ENCODE measurements around the gene MIGA1. TPM values are rescaled to one million over a fixed set of nuclear protein-coding genes. Genes with fewer than 3 reads are reported as not detected.

The MIGA1 gene
- total and polyA plus RNA-seq, 2 of the 13 experiments (the other 11 are each of a cell fraction or from before 2014, with no cell fraction given): 3.8 to 6.6 TPM

- no peak for TF ChIP-seq ZNF280B (CRISPR knock-in tag; IDR thresholded peaks at IDR 0.05; ENCODE audit: borderline replicate concordance)
- TF ChIP-seq CREM (IDR thresholded peaks at IDR 0.05): no peak
- TF ChIP-seq CREM (CRISPR knock-in tag; IDR thresholded peaks at IDR 0.05): no peak
- TF ChIP-seq MIER3 (CRISPR knock-in tag; IDR thresholded peaks at IDR 0.05; ENCODE audit: borderline replicate concordance): peak; percentile 37; the same call in 1 of the 2 replicates
- peak; percentile 81; the same call in 1 of the 2 replicates for TF ChIP-seq MAZ (IDR thresholded peaks at IDR 0.05; ENCODE audit: borderline replicate concordance, low read depth, low read length)
- TF ChIP-seq MAZ (CRISPR knock-in tag; IDR thresholded peaks at IDR 0.05; ENCODE audit: low read depth): peak; percentile 33; the same call in 1 of the 2 replicates
- TF ChIP-seq DNMT1 (CRISPR knock-in tag; IDR thresholded peaks at IDR 0.05): no peak
- no peak for TF ChIP-seq CHD4 (IDR thresholded peaks at IDR 0.05; ENCODE audit: borderline replicate concordance, low read length)
- 0 out of 2 replicates have a peak, but pooled peaks have one; percentile 7 for TF ChIP-seq ZNF281 (CRISPR knock-in tag; IDR thresholded peaks at IDR 0.05; ENCODE audit: borderline replicate concordance)
- peak; percentile 76; the same call in 1 of the 2 replicates for TF ChIP-seq KDM5B (CRISPR knock-in tag; IDR thresholded peaks at IDR 0.05; ENCODE audit: borderline replicate concordance)
- TF ChIP-seq ASH2L (IDR thresholded peaks at IDR 0.05; ENCODE audit: insufficient read length, low read depth, low read length): peak; percentile 87
- no peak; the same call in 1 of the 2 replicates for TF ChIP-seq ZNF639 (CRISPR knock-in tag; conservative IDR thresholded peaks at IDR 0.05)
- peak; percentile 84 for TF ChIP-seq HBP1 (CRISPR knock-in tag; IDR thresholded peaks at IDR 0.05; ENCODE audit: low read depth)
- 0 out of 2 replicates have a peak, but pooled peaks have one; percentile 12 for TF ChIP-seq RXRB (CRISPR knock-in tag; IDR thresholded peaks at IDR 0.05; ENCODE audit: borderline replicate concordance)
- TF ChIP-seq DRAP1 (CRISPR knock-in tag; IDR thresholded peaks at IDR 0.05): peak; percentile 70
- no peak for TF ChIP-seq MAFK (conservative IDR thresholded peaks at IDR 0.05 in 1 of 2, IDR thresholded peaks at IDR 0.05 in 1 of 2; ENCODE audit: low read length in 2 of 2)
- no peak for TF ChIP-seq AKAP8 (CRISPR knock-in tag; IDR thresholded peaks at IDR 0.05)
- TF ChIP-seq ARID2 (CRISPR knock-in tag; IDR thresholded peaks at IDR 0.05; ENCODE audit: borderline replicate concordance): peak; percentile 75; the same call in 1 of the 2 replicates
These were observed 20.1 kb upstream of the MIGA1 start, which contains the start of gene USP33 (continued) for GRCh38 chr1:77759071-77760028.

All from HepG2 (cell line).